NOMO-1 treated with DMSO at 0.1 percent for 48 hours (cell line): ENCODE data around the gene IPO8.
"Not testable (repeated sequence)": the region's sequence is repeated elsewhere in the genome, so short reads cannot be mapped to it uniquely, and the experiment has no call there.

Experiments
- DNase-seq: peaks from one replicate; lab custom pipeline; 2025; ENCODE audit not compliant: unreplicated experiment; lab: John Stamatoyannopoulos, UW

Gene IPO8

GRCh38 chr12:30691122-30691879, 4.4 kb downstream of the IPO8 start:
- DNase-seq = no peak

GRCh38 chr12:30687265-30687986, 8.2 kb downstream of the IPO8 start:
- no peak for DNase-seq

DNA sequence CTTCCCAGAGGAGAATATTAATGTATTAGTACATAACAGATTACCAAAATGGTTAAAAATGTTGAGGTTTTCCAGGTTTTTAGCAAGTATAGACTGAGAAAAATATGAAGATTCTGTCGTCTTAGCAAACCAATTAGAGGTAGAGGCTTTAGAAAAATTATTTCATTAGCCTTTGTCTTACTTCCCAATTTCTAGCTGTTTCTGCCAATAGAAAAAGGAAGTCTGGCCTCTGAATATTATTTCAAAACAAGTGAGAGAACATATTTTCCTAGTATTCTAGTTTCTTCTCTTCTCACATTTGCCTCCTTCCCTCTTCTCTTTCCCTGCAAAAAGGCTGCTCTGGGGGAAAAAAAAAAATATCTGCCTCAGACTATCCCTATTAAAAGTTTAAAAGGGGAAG, 16.4 kb downstream of the IPO8 start:
- DNase-seq = peak; percentile 66

DNA sequence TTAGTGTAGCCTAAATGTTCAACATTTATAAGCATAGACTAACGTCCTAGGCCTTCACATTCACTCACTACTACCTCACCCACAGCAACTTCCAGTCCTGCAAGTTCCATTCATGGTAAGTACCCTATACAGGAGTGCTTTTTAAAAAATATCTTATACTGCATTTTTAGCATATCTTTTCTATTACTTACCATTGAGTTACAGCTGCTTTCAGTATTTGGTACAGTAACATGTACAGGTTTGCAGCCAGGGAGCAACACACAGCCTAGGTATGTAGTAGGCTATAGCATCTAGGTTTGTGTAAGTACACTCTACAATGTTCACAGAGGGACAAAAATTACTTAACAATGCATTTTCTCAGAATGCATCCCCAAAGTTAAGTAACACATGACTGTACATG, 17.4 kb downstream of the IPO8 start:
- DNase-seq = no peak

- DNase-seq = no peak
Measured at GRCh38 chr12:30661210-30661609, 34.5 kb downstream of the IPO8 start.

DNA sequence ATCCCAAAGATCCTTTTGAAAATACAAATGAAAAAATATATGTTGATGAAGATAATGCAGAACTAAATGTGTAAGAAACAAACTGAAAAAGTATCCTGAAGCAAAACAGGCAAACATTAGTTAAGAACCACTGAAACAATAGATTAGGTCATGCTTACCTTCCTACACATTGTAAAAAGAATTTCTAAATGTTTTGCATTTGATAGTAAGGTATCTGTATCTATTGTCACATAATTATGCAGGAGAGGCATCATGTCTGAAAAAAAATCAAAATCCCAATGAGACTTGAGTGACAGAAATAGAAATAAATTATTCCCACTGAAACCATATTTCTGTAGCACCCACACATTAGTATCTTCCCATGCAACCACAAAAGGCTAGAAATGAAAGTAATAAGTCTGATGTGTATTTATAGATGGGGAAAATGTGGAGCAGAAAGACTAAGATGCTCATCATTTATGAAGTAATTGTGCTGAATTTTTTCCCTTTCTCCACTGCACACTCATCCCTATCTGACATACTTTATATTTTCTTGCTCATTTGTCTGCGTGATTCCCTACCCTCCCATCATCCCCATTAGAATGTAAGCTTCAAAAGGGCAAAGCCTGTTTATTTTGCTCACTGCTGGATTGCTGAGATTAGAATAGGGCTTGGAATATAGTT, 43.5 kb downstream of the IPO8 start:
- DNase-seq = no peak

- DNase-seq = no peak
Measured at GRCh38 chr12:30646821-30647220, 48.8 kb downstream of the IPO8 start.

DNA sequence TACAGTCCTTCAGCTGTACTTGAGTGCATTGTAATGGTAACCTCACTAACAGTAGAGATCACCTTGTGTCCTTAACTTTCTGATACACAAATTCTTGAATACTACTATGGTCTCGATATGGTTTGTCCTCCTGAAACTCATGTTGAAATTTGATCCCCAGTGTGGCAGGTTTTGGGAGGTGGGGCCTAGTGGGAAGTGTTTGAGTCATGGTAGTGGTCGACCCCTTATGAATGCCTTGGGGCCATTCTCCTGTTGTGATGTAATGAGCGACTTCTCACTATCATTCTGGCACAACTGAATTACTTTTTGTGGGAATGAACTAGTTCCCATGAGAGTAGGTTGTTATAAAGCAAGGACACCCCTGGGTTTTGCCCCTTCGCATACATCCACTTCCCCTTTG, 52.3 kb downstream of the IPO8 start:
- DNase-seq = no peak

DNA sequence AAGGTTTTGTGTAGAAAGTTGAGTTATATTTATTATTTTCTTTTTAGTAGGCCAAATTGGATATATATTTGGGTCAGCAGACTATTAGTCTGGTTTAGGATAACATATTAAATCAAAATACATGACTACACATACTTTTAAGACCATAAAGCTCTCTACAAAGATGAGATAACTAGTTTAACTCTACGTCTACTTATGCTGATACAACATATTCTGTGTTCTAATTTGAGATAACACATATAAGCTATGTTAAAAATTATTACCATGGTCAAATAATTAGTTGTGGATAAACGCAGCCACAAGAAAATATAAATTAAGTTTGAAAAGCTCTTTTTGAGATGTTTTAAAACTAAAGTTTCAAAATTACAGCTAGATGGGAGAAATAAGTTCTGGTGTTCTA, 55.3 kb downstream of the IPO8 start:
- DNase-seq = no peak

DNA sequence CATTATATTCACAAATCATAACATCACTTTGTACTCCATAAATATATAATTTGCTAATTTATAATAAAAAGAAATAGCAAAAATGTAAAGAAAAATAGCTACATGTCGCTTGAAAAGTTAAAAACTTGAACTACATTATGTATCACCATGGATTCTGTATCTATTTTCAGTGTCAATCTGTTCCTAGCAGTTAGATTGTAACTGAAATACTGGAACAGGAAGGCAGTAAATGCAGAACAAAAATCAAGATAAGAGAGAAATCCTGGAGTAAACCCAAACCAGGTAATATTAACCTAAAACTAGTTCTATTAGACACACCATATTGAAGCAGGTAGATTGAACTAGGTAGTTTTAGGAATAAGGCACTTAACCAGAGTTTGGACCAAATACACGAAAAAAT, 60.3 kb downstream of the IPO8 start:
- DNase-seq = no peak

- DNase-seq = no peak
Measured at GRCh38 chr12:30631740-30632139, 63.9 kb downstream of the IPO8 start.

GRCh38 chr12:30630979-30631285, 64.7 kb downstream of the IPO8 start:
- DNase-seq = no peak

DNA sequence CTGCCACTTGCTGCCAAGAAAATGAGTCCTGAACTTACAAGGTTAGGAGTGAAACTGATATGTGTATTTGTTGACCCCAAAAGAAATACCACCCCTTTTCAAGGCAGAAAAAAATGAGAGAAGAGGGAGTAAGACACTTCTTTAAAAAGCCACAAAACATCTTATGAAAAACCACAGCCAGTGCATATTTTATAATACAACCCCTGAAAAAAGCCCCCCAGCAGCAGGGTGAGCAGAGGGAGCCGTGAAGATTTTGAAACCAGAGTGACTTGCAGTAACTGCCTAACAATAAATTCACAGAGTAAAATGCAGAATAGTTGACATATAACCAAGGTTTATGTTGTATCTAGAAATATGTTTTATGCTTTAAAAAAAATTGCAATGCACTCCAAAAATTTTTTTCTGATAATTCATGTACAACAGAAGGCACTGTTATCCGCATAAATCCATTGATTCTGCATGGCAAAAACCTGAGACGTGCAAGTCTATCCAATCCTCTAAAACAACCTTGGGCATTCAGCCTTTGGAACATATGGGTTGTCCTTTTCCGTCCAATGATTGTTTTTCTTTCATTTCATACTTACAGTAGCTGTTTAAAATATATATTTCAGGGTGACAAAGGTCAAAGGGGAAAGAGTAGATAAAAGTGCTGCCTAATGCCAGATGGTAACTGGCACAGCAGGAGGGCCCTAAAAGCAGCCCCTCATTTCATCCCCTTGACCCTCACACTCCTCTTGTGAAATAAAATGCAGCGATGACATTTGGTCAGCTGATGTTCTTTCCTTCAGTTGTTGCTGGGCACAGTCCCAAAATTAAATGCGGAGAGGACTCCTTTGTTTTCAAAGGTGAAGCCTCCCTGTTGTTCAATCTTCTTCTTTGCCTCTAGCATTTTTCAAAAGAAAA, 65.3 kb downstream of the IPO8 start:
- DNase-seq = no peak

- DNase-seq = no peak
Measured at GRCh38 chr12:30626847-30627246, 68.8 kb downstream of the IPO8 start.

DNA sequence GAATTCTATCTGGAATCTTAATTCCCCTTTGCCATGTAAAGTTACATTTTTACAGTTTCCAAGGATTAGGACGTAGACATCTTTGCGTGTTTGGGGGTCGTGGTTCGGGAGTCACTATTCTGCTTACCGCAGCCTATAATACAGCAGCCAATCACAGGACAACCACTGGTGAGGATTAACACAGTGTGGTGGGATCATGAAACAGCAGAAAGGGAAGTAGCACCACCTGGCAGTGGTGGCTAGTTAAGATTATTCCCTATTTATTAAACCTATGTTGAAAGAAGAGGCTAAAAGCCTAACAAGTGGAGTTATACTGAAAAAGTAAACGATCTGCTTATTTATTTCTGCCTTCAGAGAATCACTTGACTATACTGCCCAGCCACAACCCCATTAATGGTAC, 71.7 kb downstream of the IPO8 start:
- DNase-seq = no peak

- DNase-seq = peak; percentile 46
Measured at GRCh38 chr12:30622509-30622908, 73.2 kb downstream of the IPO8 start.

GRCh38 chr12:30621663-30622241, 73.9 kb downstream of the IPO8 start:
- DNase-seq = not testable (repeated sequence)

- DNase-seq = no peak
Measured at GRCh38 chr12:30617346-30618016, 78.2 kb downstream of the IPO8 start.

- no peak for DNase-seq
Measured at GRCh38 chr12:30614031-30614430, 81.6 kb downstream of the IPO8 start.

DNA sequence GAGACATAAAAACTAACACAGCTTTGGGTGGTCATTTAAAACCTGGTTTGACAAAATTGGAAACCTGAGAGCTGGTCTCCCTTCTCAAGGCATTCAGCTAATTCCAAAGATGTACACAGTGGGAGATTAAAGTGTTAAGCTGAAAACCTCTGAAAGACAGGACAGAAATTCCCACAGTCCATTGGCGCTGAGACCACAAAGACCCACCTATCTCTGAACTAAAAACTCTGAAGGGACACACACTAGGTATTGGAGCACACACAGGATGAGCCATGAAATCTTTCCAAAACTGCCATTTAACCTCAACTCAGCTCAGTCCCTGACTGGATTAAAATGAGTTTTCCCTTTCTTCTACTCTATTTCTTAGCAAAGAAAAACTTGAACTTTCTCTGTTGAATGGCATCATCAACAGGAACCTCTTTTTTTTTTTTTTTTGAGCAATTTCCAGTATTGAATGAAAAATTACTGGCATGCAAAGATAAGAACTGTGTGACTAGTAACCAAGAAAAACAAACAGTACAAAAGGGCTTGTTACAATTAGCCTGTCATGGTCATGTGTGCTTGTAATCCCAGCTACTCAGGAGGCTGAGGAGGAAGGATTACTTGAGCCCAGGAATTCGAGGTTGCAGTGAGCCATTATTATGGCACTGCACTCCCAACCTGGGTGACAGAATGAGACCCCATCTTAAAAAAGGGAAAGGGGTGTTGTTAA, 82.4 kb downstream of the IPO8 start:
- DNase-seq = no peak
